Keratinocyte (primary cell): Measurements from ENCODE around the gene RYR2.

ENCODE experiments used
- EZH2 ChIP-seq: IDR thresholded peaks from one replicate; pipeline ENCODE4 v1.6.1; 2012; ENCODE audit warnings: inconsistent platforms, mild to moderate bottlenecking, low read length, moderate library complexity
- TF ChIP-seq, protein P1 (sequence below), 3 experiments: IDR thresholded peaks in 1 of 3; conservative IDR thresholded peaks in 1 of 3; optimal IDR thresholded peaks in 1 of 3; 2 replicates in 2 of 3; 3 replicates in 1 of 3; pipeline versions ENCODE3 to v1.5.1; 2011; ENCODE audit warnings: low read length in 3 of 3, mild to moderate bottlenecking in 3 of 3, moderate library complexity in 2 of 3, control low read depth in 1 of 3, inconsistent platforms in 1 of 3; ENCODE audit not compliant: insufficient read depth in 2 of 3; ENCODE audit errors: extremely low read depth in 1 of 3

GRCh38 chr1:237690656-237691055, 648.7 kb downstream of the RYR2 start:
- TF ChIP-seq, protein P1, sequence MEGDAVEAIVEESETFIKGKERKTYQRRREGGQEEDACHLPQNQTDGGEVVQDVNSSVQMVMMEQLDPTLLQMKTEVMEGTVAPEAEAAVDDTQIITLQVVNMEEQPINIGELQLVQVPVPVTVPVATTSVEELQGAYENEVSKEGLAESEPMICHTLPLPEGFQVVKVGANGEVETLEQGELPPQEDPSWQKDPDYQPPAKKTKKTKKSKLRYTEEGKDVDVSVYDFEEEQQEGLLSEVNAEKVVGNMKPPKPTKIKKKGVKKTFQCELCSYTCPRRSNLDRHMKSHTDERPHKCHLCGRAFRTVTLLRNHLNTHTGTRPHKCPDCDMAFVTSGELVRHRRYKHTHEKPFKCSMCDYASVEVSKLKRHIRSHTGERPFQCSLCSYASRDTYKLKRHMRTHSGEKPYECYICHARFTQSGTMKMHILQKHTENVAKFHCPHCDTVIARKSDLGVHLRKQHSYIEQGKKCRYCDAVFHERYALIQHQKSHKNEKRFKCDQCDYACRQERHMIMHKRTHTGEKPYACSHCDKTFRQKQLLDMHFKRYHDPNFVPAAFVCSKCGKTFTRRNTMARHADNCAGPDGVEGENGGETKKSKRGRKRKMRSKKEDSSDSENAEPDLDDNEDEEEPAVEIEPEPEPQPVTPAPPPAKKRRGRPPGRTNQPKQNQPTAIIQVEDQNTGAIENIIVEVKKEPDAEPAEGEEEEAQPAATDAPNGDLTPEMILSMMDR (optimal IDR thresholded peaks at IDR 0.05 in 1 of 3, IDR thresholded peaks at IDR 0.05 in 1 of 3, conservative IDR thresholded peaks at IDR 0.05 in 1 of 3; ENCODE audit: extremely low read depth in 1 of 3, insufficient read depth in 2 of 3, low read length in 3 of 3) = no peak
- TF ChIP-seq EZH2 = no peak
